ENCODE results near the gene CHD3. TPM values are rescaled to one million over a fixed set of nuclear protein-coding genes. Genes with fewer than 3 reads are reported as not detected.

Gene CHD3
- 47.6 TPM for total RNA-seq
- 100 to 1,000 TPM in 1 of 8 donors, 10 to 100 TPM in 7; 54.6 to 124 (median 78.2) TPM for polyA plus RNA-seq (ENCODE audit: insufficient read depth in 1 of 8, insufficient read length in 8 of 8, low replicate concordance in 1 of 8)
- long read RNA-seq, donor 1, result 0 reads
- long read RNA-seq, donor 2, result 0 reads
- long read RNA-seq, donor 3, partial matches to known transcripts, result 0 of 2 reads
- long read RNA-seq, donor 3, other reads (novel, unspliced or antisense), result 0 of 2 reads
- long read RNA-seq, donor 4, partial matches to known transcripts, result 17 of 19 reads
- long read RNA-seq, donor 4, other reads (novel, unspliced or antisense), result 0 of 19 reads
- long read RNA-seq, donor 5, full-length matches to known transcripts, result 4 of 39 reads
- long read RNA-seq, donor 5, partial matches to known transcripts, result 35 of 39 reads
- long read RNA-seq, donor 5, other reads (novel, unspliced or antisense), result 0 of 39 reads
- long read RNA-seq, donor 6, transcript CHD3-211 (3 exons, 2,515 nt), result major isoform, 6 of 16 reads
- long read RNA-seq, donor 6, partial matches to known transcripts, result 10 of 16 reads
- long read RNA-seq, donor 6, other reads (novel, unspliced or antisense), result 0 of 16 reads
- long read RNA-seq, donor 7, partial matches to known transcripts, result 0 of 3 reads
- long read RNA-seq, donor 7, other reads (novel, unspliced or antisense), result 0 of 3 reads
- long read RNA-seq, donor 8, partial matches to known transcripts, result 0 of 2 reads
- long read RNA-seq, donor 8, other reads (novel, unspliced or antisense), result 0 of 2 reads
- long read RNA-seq, donor 9, partial matches to known transcripts, result 13 of 13 reads
- long read RNA-seq, donor 9, other reads (novel, unspliced or antisense), result 0 of 13 reads
- long read RNA-seq, donor 10, partial matches to known transcripts, result 23 of 30 reads
- long read RNA-seq, donor 10, other reads (novel, unspliced or antisense), result 0 of 30 reads
- long read RNA-seq, donor 11, partial matches to known transcripts, result 28 of 32 reads
- long read RNA-seq, donor 11, other reads (novel, unspliced or antisense), result 0 of 32 reads

GRCh38 chr17:7888184-7888920 is at the start of gene CHD3:
Gene CHD3 (plus strand): TSS chr17:7888789. CDS start chr17:7889001, 212 bp downstream.
- peaks cover 27% of the 10 kb centered on the region for H3K36me3 ChIP-seq (ENCODE audit: control insufficient read depth, insufficient read depth, low read length)
- peaks cover 70% of the 10 kb centered on the region for H3K4me1 ChIP-seq (ENCODE audit: control insufficient read depth, insufficient read depth, low read length)
- H3K4me3 ChIP-seq (ENCODE audit: low read length), result peak within 1 kb of the TSS; percentile 76
- H3K9me3 ChIP-seq (replicated peaks; ENCODE audit: control insufficient read depth, low read depth, low read length), result no peaks in the 10 kb centered on the region
- peaks cover 2% of the 10 kb centered on the region for H3K27me3 ChIP-seq (ENCODE audit: control insufficient read depth, insufficient read depth, low read length)
- 23% methylated on average over 14 of the region's 18 CpGs for WGBS (ENCODE audit: insufficient coverage)
- peak within 1 kb of the TSS; percentile 95 for H3K27ac ChIP-seq (ENCODE audit: low read length)
- DNase-seq, result no peak

GRCh38 chr17:7839190-7839875 is 49.3 kb upstream of the CHD3 start:
- Histone ChIP-seq H3K4me1 (ENCODE audit: control insufficient read depth, insufficient read depth, low read length) (peaks cover 73% of the 10 kb centered on the region), H3K27me3 (ENCODE audit: control insufficient read depth, insufficient read depth, low read length) (no peaks in the 10 kb centered on the region), H3K4me3 (ENCODE audit: low read length) (no peak overlapping the region), H3K36me3 (ENCODE audit: control insufficient read depth, insufficient read depth, low read length) (peaks cover 11% of the 10 kb centered on the region), H3K27ac (ENCODE audit: low read length) (peak overlapping the region; percentile 14), H3K9me3 (replicated peaks; ENCODE audit: control insufficient read depth, low read depth, low read length) (no peaks in the 10 kb centered on the region)
- WGBS (ENCODE audit: insufficient coverage), result 68% methylated on average over 4 of the region's 6 CpGs
- no peak for DNase-seq

GRCh38 chr17:7839876-7840261 is 48.7 kb upstream of the CHD3 start:
- peaks cover 11% of the 10 kb centered on the region for H3K36me3 ChIP-seq (ENCODE audit: control insufficient read depth, insufficient read depth, low read length)
- WGBS (ENCODE audit: insufficient coverage), result no CpG with 5 or more reads among the region's 2 CpGs
- H3K4me3 ChIP-seq (ENCODE audit: low read length), result no peak overlapping the region
- H3K27ac ChIP-seq (ENCODE audit: low read length), result no peak overlapping the region
- H3K4me1 ChIP-seq (ENCODE audit: control insufficient read depth, insufficient read depth, low read length), result peaks cover 69% of the 10 kb centered on the region
- peak; percentile 43 for DNase-seq
- no peaks in the 10 kb centered on the region for H3K27me3 ChIP-seq (ENCODE audit: control insufficient read depth, insufficient read depth, low read length)
- no peaks in the 10 kb centered on the region for H3K9me3 ChIP-seq (replicated peaks; ENCODE audit: control insufficient read depth, low read depth, low read length)

- no peaks in the 10 kb centered on the region for H3K9me3 ChIP-seq (replicated peaks; ENCODE audit: control insufficient read depth, low read depth, low read length)
- H3K4me3 ChIP-seq (ENCODE audit: low read length), result no peak overlapping the region
- no peak for DNase-seq
- H3K36me3 ChIP-seq (ENCODE audit: control insufficient read depth, insufficient read depth, low read length), result peaks cover 17% of the 10 kb centered on the region
- no peaks in the 10 kb centered on the region for H3K27me3 ChIP-seq (ENCODE audit: control insufficient read depth, insufficient read depth, low read length)
- no peak overlapping the region for H3K27ac ChIP-seq (ENCODE audit: low read length)
- H3K4me1 ChIP-seq (ENCODE audit: control insufficient read depth, insufficient read depth, low read length), result peaks cover 71% of the 10 kb centered on the region
- no CpG with 5 or more reads among the region's 1 CpG for WGBS (ENCODE audit: insufficient coverage)
These were observed 48.1 kb upstream of the CHD3 start for GRCh38 chr17:7840441-7840840.

- no CpG with 5 or more reads among the region's 1 CpG for WGBS (ENCODE audit: insufficient coverage)
- H3K27me3 ChIP-seq (ENCODE audit: control insufficient read depth, insufficient read depth, low read length), result no peaks in the 10 kb centered on the region
- no peak for DNase-seq
- peak overlapping the region; percentile 61 for H3K4me3 ChIP-seq (ENCODE audit: low read length)
- H3K9me3 ChIP-seq (replicated peaks; ENCODE audit: control insufficient read depth, low read depth, low read length), result no peaks in the 10 kb centered on the region
- H3K4me1 ChIP-seq (ENCODE audit: control insufficient read depth, insufficient read depth, low read length), result peaks cover 70% of the 10 kb centered on the region
- peaks cover 20% of the 10 kb centered on the region for H3K36me3 ChIP-seq (ENCODE audit: control insufficient read depth, insufficient read depth, low read length)
- H3K27ac ChIP-seq (ENCODE audit: low read length), result peak overlapping the region; percentile 98
These were observed 47.7 kb upstream of the CHD3 start for GRCh38 chr17:7840875-7841274.

GRCh38 chr17:7841396-7841914 is 47.1 kb upstream of the CHD3 start:
- Histone ChIP-seq H3K9me3 (replicated peaks; ENCODE audit: control insufficient read depth, low read depth, low read length) (no peaks in the 10 kb centered on the region), H3K36me3 (ENCODE audit: control insufficient read depth, insufficient read depth, low read length) (peaks cover 25% of the 10 kb centered on the region), H3K4me1 (ENCODE audit: control insufficient read depth, insufficient read depth, low read length) (peaks cover 64% of the 10 kb centered on the region), H3K4me3 (ENCODE audit: low read length) (peak overlapping the region; percentile 61), H3K27me3 (ENCODE audit: control insufficient read depth, insufficient read depth, low read length) (no peaks in the 10 kb centered on the region), H3K27ac (ENCODE audit: low read length) (peak overlapping the region; percentile 98)
- 3% methylated on average over 26 of the region's 34 CpGs for WGBS (ENCODE audit: insufficient coverage)
- DNase-seq, result peak; percentile 93

GRCh38 chr17:7841915-7842379 is 46.6 kb upstream of the CHD3 start:
- Histone ChIP-seq H3K4me1 (ENCODE audit: control insufficient read depth, insufficient read depth, low read length) (peaks cover 59% of the 10 kb centered on the region), H3K27me3 (ENCODE audit: control insufficient read depth, insufficient read depth, low read length) (no peaks in the 10 kb centered on the region), H3K4me3 (ENCODE audit: low read length) (peak overlapping the region; percentile 61), H3K27ac (ENCODE audit: low read length) (peak overlapping the region; percentile 98), H3K36me3 (ENCODE audit: control insufficient read depth, insufficient read depth, low read length) (peaks cover 30% of the 10 kb centered on the region), H3K9me3 (replicated peaks; ENCODE audit: control insufficient read depth, low read depth, low read length) (no peaks in the 10 kb centered on the region)
- WGBS (ENCODE audit: insufficient coverage), result under 1% methylated on average over 42 of the region's 46 CpGs
- DNase-seq, result peak; percentile 96

- peak; percentile 91 for DNase-seq
- H3K9me3 ChIP-seq (replicated peaks; ENCODE audit: control insufficient read depth, low read depth, low read length), result no peaks in the 10 kb centered on the region
These were observed 46.0 kb upstream of the CHD3 start for GRCh38 chr17:7842380-7843256.

More at GRCh38 chr17:7842380-7843256, 46.0 kb upstream of the CHD3 start:
- Histone ChIP-seq H3K4me3 (ENCODE audit: low read length) (peak overlapping the region; percentile 61), H3K27ac (ENCODE audit: low read length) (peak overlapping the region; percentile 98), H3K4me1 (ENCODE audit: control insufficient read depth, insufficient read depth, low read length) (peaks cover 53% of the 10 kb centered on the region), H3K27me3 (ENCODE audit: control insufficient read depth, insufficient read depth, low read length) (no peaks in the 10 kb centered on the region), H3K36me3 (ENCODE audit: control insufficient read depth, insufficient read depth, low read length) (peaks cover 35% of the 10 kb centered on the region)
- under 1% methylated on average over 40 of the region's 47 CpGs for WGBS (ENCODE audit: insufficient coverage)

Measured in muscle of leg (tissue), 16 donors.